K562 (cell line): ENCODE measurements around the gene TAF4.

Source experiments
- CTCF ChIP-seq, 3 experiments: IDR thresholded peaks in 2 of 3; conservative IDR thresholded peaks in 1 of 3; 2 replicates each; pipeline ENCODE4 v1.5.1; 2011 to 2012; ENCODE audit warnings: low read length in 3 of 3, mild to moderate bottlenecking in 3 of 3, control low read depth in 2 of 3, improper control_type of control experiment in 1 of 3, inconsistent platforms in 1 of 3, low read depth in 1 of 3, mixed read lengths in 1 of 3, moderate library complexity in 1 of 3; ENCODE audit not compliant: insufficient read depth in 2 of 3
- TARDBP ChIP-seq: fragments of 450-650 bp; IDR thresholded peaks from 2 replicates; pipeline ENCODE4 v1.6.1; 2016

- no peak for TF ChIP-seq TARDBP
- TF ChIP-seq CTCF (IDR thresholded peaks at IDR 0.05 in 2 of 3, conservative IDR thresholded peaks at IDR 0.05 in 1 of 3; ENCODE audit: insufficient read depth in 2 of 3, low read depth in 1 of 3, low read length in 3 of 3): no peak
Observed at GRCh38 chr20:61937963-61938838, 127.5 kb downstream of the TAF4 start.
